WTC11 (cell line): ENCODE results near the gene ANGPTL3.

Experiments used
- CREB1 ChIP-seq: sonication (generic); formaldehyde crosslinking; IDR thresholded peaks from 2 replicates; pipeline ENCODE4 v1.8.0; 2023; ENCODE audit warnings: mild to moderate bottlenecking, missing genetic modification reagents
- ETV6 ChIP-seq: sonication (generic); formaldehyde crosslinking; IDR thresholded peaks from 2 replicates; pipeline ENCODE4 v1.8.1; 2022; ENCODE audit warnings: mild to moderate bottlenecking, missing genetic modification reagents
- JAZF1 ChIP-seq: fragments of 250-450 bp; sonication (Bioruptor Pico); IDR thresholded peaks from 2 replicates; pipeline ENCODE4 v1.9.0; 2021; ENCODE audit warnings: moderate library complexity, mild to moderate bottlenecking, inconsistent platforms
- KAT7 ChIP-seq: sonication (generic); formaldehyde crosslinking; IDR thresholded peaks from 2 replicates; pipeline ENCODE4 v1.8.1; 2023; ENCODE audit warnings: missing genetic modification reagents, mild to moderate bottlenecking, borderline replicate concordance
- MAX ChIP-seq: sonication (generic); formaldehyde crosslinking; IDR thresholded peaks from 2 replicates; pipeline ENCODE4 v1.8.0; 2022; ENCODE audit warnings: mild to moderate bottlenecking, missing genetic modification reagents
- NR2C2 ChIP-seq: sonication (generic); formaldehyde crosslinking; IDR thresholded peaks from 2 replicates; pipeline ENCODE4 v1.8.0; 2022; ENCODE audit warnings: mild to moderate bottlenecking, missing genetic modification reagents
- NR3C1 ChIP-seq: sonication (generic); formaldehyde crosslinking; conservative IDR thresholded peaks from 2 replicates; pipeline ENCODE4 v1.8.1; 2023; ENCODE audit warnings: low read depth, mild to moderate bottlenecking, missing genetic modification reagents
- SMAD4 ChIP-seq: sonication (generic); formaldehyde crosslinking; IDR thresholded peaks from 2 replicates; pipeline ENCODE4 v1.8.0; 2022; ENCODE audit warnings: mild to moderate bottlenecking, missing genetic modification reagents
- USF2 ChIP-seq: sonication (generic); formaldehyde crosslinking; IDR thresholded peaks from 2 replicates; pipeline ENCODE4 v1.8.1; 2023; ENCODE audit warnings: mild to moderate bottlenecking, missing genetic modification reagents, moderate library complexity
- ZNF263 ChIP-seq: sonication (generic); formaldehyde crosslinking; IDR thresholded peaks from 2 replicates; pipeline ENCODE4 v1.8.1; 2022; ENCODE audit warnings: low read depth, mild to moderate bottlenecking, moderate library complexity, missing genetic modification reagents
- ZNF317 ChIP-seq: sonication (generic); formaldehyde crosslinking; IDR thresholded peaks from 2 replicates; pipeline ENCODE4 v1.8.1; 2023; ENCODE audit warnings: low read depth, mild to moderate bottlenecking, moderate library complexity, missing genetic modification reagents, borderline replicate concordance
- TF ChIP-seq, protein P1 (sequence below): fragments of 200-600 bp; IDR thresholded peaks from 2 replicates; pipeline ENCODE4 v1.8.0; 2022; ENCODE audit warnings: antibody characterized with exemption
- TF ChIP-seq, protein P2 (sequence below): sonication (generic); formaldehyde crosslinking; IDR thresholded peaks from 2 replicates; pipeline ENCODE4 v1.8.1; 2022; ENCODE audit warnings: low read depth, missing genetic modification reagents, borderline replicate concordance
- TF ChIP-seq, protein P3 (sequence below): sonication (generic); formaldehyde crosslinking; IDR thresholded peaks from 2 replicates; pipeline ENCODE4 v1.8.1; 2022; ENCODE audit warnings: missing genetic modification reagents, borderline replicate concordance

GRCh38 chr1:62561306-62561705, 36.0 kb upstream of the ANGPTL3 start:
- TF ChIP-seq, protein P1, sequence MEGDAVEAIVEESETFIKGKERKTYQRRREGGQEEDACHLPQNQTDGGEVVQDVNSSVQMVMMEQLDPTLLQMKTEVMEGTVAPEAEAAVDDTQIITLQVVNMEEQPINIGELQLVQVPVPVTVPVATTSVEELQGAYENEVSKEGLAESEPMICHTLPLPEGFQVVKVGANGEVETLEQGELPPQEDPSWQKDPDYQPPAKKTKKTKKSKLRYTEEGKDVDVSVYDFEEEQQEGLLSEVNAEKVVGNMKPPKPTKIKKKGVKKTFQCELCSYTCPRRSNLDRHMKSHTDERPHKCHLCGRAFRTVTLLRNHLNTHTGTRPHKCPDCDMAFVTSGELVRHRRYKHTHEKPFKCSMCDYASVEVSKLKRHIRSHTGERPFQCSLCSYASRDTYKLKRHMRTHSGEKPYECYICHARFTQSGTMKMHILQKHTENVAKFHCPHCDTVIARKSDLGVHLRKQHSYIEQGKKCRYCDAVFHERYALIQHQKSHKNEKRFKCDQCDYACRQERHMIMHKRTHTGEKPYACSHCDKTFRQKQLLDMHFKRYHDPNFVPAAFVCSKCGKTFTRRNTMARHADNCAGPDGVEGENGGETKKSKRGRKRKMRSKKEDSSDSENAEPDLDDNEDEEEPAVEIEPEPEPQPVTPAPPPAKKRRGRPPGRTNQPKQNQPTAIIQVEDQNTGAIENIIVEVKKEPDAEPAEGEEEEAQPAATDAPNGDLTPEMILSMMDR = no peak
- no peak for TF ChIP-seq ETV6 (CRISPR knock-in tag)
- no peak for TF ChIP-seq SMAD4 (CRISPR knock-in tag)
- no peak for TF ChIP-seq JAZF1
- no peak for TF ChIP-seq NR3C1 (CRISPR knock-in tag)
- no peak for TF ChIP-seq USF2 (CRISPR knock-in tag)
- TF ChIP-seq NR2C2 (CRISPR knock-in tag) = no peak
- TF ChIP-seq, protein P2, sequence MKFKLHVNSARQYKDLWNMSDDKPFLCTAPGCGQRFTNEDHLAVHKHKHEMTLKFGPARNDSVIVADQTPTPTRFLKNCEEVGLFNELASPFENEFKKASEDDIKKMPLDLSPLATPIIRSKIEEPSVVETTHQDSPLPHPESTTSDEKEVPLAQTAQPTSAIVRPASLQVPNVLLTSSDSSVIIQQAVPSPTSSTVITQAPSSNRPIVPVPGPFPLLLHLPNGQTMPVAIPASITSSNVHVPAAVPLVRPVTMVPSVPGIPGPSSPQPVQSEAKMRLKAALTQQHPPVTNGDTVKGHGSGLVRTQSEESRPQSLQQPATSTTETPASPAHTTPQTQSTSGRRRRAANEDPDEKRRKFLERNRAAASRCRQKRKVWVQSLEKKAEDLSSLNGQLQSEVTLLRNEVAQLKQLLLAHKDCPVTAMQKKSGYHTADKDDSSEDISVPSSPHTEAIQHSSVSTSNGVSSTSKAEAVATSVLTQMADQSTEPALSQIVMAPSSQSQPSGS (CRISPR knock-in tag) = no peak
- TF ChIP-seq, protein P3, sequence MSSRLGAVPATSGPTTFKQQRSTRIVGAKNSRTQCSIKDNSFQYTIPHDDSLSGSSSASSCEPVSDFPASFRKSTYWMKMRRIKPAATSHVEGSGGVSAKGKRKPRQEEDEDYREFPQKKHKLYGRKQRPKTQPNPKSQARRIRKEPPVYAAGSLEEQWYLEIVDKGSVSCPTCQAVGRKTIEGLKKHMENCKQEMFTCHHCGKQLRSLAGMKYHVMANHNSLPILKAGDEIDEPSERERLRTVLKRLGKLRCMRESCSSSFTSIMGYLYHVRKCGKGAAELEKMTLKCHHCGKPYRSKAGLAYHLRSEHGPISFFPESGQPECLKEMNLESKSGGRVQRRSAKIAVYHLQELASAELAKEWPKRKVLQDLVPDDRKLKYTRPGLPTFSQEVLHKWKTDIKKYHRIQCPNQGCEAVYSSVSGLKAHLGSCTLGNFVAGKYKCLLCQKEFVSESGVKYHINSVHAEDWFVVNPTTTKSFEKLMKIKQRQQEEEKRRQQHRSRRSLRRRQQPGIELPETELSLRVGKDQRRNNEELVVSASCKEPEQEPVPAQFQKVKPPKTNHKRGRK (CRISPR knock-in tag) = no peak
- no peak for TF ChIP-seq CREB1
- no peak for TF ChIP-seq MAX (CRISPR knock-in tag)
- TF ChIP-seq ZNF263 (CRISPR knock-in tag) = no peak
- no peak for TF ChIP-seq ZNF317 (CRISPR knock-in tag)
- TF ChIP-seq KAT7 (CRISPR knock-in tag) = no peak
